Mesenteric fat pad (tissue), 1 donor: ENCODE data around the gene SORCS2. TPM values are rescaled to one million over a fixed set of nuclear protein-coding genes. Genes with fewer than 3 reads are reported as not detected.

Source experiments
- DNase-seq: peaks from one replicate; pipeline ENCODE4 v3.0.0-alpha.2; 2020; ENCODE audit warnings: low spot score
- total RNA-seq: library from RNA; stranded (reverse); fragmentation: NEBNext Ultra II Directional; extraction: Animal tissue kit (Norgen Biotek cat#: 25700); gene quantifications from one replicate; pipeline ENCODE4 v1.2.1, GENCODE V29; 2021
- donor health status: DM: yes; HTN: yes; CAD: no.

Gene SORCS2
- total RNA-seq, 1 donor from 2014 or later = 1.9 TPM

- DNase-seq = no peak
These were observed 344.5 kb downstream of the SORCS2 start for GRCh38 chr4:7536876-7537275.

- DNase-seq = no peak
These were observed 345.6 kb downstream of the SORCS2 start for GRCh38 chr4:7537853-7538400.

GRCh38 chr4:7538518-7538917 is 346.2 kb downstream of the SORCS2 start:
- no peak for DNase-seq

GRCh38 chr4:7539186-7539585 is 346.8 kb downstream of the SORCS2 start:
- no peak for DNase-seq

- no peak for DNase-seq
These were observed 347.3 kb downstream of the SORCS2 start for GRCh38 chr4:7539659-7540058.

- no peak for DNase-seq
These were observed 347.9 kb downstream of the SORCS2 start for GRCh38 chr4:7540206-7540605.

- DNase-seq = no peak
These were observed 348.5 kb downstream of the SORCS2 start for GRCh38 chr4:7540654-7541413.

- no peak for DNase-seq
These were observed 349.1 kb downstream of the SORCS2 start for GRCh38 chr4:7541414-7541810.

GRCh38 chr4:7542781-7543180 is 350.4 kb downstream of the SORCS2 start:
- no peak for DNase-seq

- DNase-seq = no peak
These were observed 353.9 kb downstream of the SORCS2 start for GRCh38 chr4:7546152-7546808.

GRCh38 chr4:7546809-7547367 is 354.6 kb downstream of the SORCS2 start:
- DNase-seq = no peak

GRCh38 chr4:7547368-7548040 is 355.2 kb downstream of the SORCS2 start:
- DNase-seq = no peak

- DNase-seq = no peak
These were observed 357.5 kb downstream of the SORCS2 start for GRCh38 chr4:7549866-7550265.

GRCh38 chr4:7552466-7552865 is 360.1 kb downstream of the SORCS2 start:
- DNase-seq = no peak

- DNase-seq = no peak
These were observed 360.9 kb downstream of the SORCS2 start for GRCh38 chr4:7553280-7553679.

- no peak for DNase-seq
These were observed 362.6 kb downstream of the SORCS2 start for GRCh38 chr4:7554905-7555304.

- no peak for DNase-seq
These were observed 364.2 kb downstream of the SORCS2 start for GRCh38 chr4:7556558-7556957.

- no peak for DNase-seq
These were observed 365.1 kb downstream of the SORCS2 start for GRCh38 chr4:7557456-7557855.

- DNase-seq = no peak
These were observed 366.1 kb downstream of the SORCS2 start for GRCh38 chr4:7558436-7558835.

- no peak for DNase-seq
These were observed 367.0 kb downstream of the SORCS2 start for GRCh38 chr4:7559316-7559715.

GRCh38 chr4:7559741-7560395 is 367.5 kb downstream of the SORCS2 start:
- DNase-seq = no peak
